Left lung (tissue), 10 donors: ENCODE results near the gene KRTAP4-9. TPM values are rescaled to one million over a fixed set of nuclear protein-coding genes. Genes with fewer than 3 reads are reported as not detected.
"Not testable (repeated sequence)": the region's sequence is repeated elsewhere in the genome, so short reads cannot be mapped to it uniquely, and the experiment has no call there.

ENCODE experiments used
- ATAC-seq: fragments of 200-7000 bp; cut with Tn5 transposase; one replicate; pipeline ENCODE4 v1.9.1; 2020; ENCODE audit warnings: moderate library complexity
- DNase-seq, 4 donors: peaks; one replicate each; pipeline ENCODE4 v3.0.0-alpha.2; 2013 to 2020
- H3K27ac ChIP-seq, 2 donors: fragments of 200-600 bp; sonication (generic) in 1 of 2; one replicate each; pipeline versions ENCODE4 v1.5.0 to v1.8.0; 2020 to 2021
- H3K27me3 ChIP-seq, 2 donors: fragments of 200-600 bp; sonication (generic) in 1 of 2; one replicate each; pipeline versions ENCODE4 v1.5.0 to v1.8.0; 2020 to 2021
- H3K36me3 ChIP-seq, 2 donors: fragments of 200-600 bp; sonication (generic) in 1 of 2; one replicate each; pipeline versions ENCODE4 v1.5.0 to v1.8.0; 2020 to 2021
- H3K4me1 ChIP-seq, 2 donors: fragments of 200-600 bp; one replicate each; pipeline ENCODE4 v1.8.0; 2021
- H3K4me3 ChIP-seq, 2 donors: fragments of 200-600 bp; sonication (generic) in 1 of 2; one replicate each; pipeline versions ENCODE4 v1.5.0 to v1.8.0; 2020 to 2021; ENCODE audit warnings: mild to moderate bottlenecking in 1 of 2
- H3K9me3 ChIP-seq, 2 donors: fragments of 200-600 bp; sonication (generic) in 1 of 2; one replicate each; pipeline versions ENCODE4 v1.5.0 to v1.8.0; 2020 to 2021
- CTCF ChIP-seq, 2 donors: fragments of 200-600 bp; sonication (generic) in 1 of 2; IDR thresholded peaks; one replicate each; pipeline versions ENCODE4 v1.5.0 to v1.8.0; 2021; ENCODE audit warnings: antibody characterized with exemption in 2 of 2
- intact Hi-C, 2 donors: fragments of 100-400 bp; cut with DNase I; formaldehyde crosslinking; loops; one replicate each; pipeline versions ENCODE4 v1.11.2 to v1.14.2; 2022
- polyA plus RNA-seq, 6 donors: library from polyadenylated mRNA; unstranded; fragments of 120-200 nt; gene quantifications; one replicate each; pipeline ENCODE4 v1.2.1, GENCODE V29; 2013; ENCODE audit not compliant: insufficient read length in 6 of 6
- total RNA-seq, 2 donors: library from RNA; stranded (reverse); fragmentation: NEBNext Ultra II Directional; extraction: Animal tissue kit (Norgen Biotek cat#: 25700); gene quantifications; one replicate each; pipeline ENCODE4 v1.2.1, GENCODE V29; 2021
- donor health status: DM: no; HTN: yes; CAD: no.
- donor health status: DM: no; HTN: no; CAD: no.

KRTAP4-9 gene
- total and polyA plus RNA-seq, 8 donors = not detected

- DNase-seq (no peak), ATAC-seq (no peak)
- intact Hi-C loops = no loop called here
- H3K4me1 ChIP-seq = no peaks in the 10 kb centered on the region
- H3K4me3 ChIP-seq = no peak within 1 kb of the TSS
- no peak within 1 kb of the TSS for H3K27ac ChIP-seq
- no peak for TF ChIP-seq CTCF (IDR thresholded peaks at IDR 0.05)
- peaks cover 0 to 23% of the 10 kb centered on the region in 2 donors for H3K9me3 ChIP-seq
- no peaks in the 10 kb centered on the region for H3K27me3 ChIP-seq
- no peaks in the 10 kb centered on the region for H3K36me3 ChIP-seq
Measured at GRCh38 chr17:41140360-41141131, 35.4 kb downstream of the KRTAP4-9 start, which contains the start of gene KRTAP4-6. Gene KRTAP4-6 (minus strand): TSS chr17:41140544. CDS start chr17:41140487, 57 bp downstream.

- intact Hi-C loops = no loop called here
- Histone ChIP-seq H3K27me3 (no peaks in the 10 kb centered on the region), H3K4me3 (no peak overlapping the region), H3K9me3 (peaks cover 0 to 23% of the 10 kb centered on the region in 2 donors), H3K4me1 (no peaks in the 10 kb centered on the region), H3K36me3 (no peaks in the 10 kb centered on the region), H3K27ac (no peak overlapping the region)
- ATAC-seq (no peak), DNase-seq (no peak)
- TF ChIP-seq CTCF (IDR thresholded peaks at IDR 0.05) = no peak
Measured at GRCh38 chr17:41141361-41141760, 36.2 kb downstream of the KRTAP4-9 start.

- Histone ChIP-seq H3K36me3 (no peaks in the 10 kb centered on the region), H3K4me1 (no peaks in the 10 kb centered on the region), H3K27me3 (peaks cover 0 to 5% of the 10 kb centered on the region in 2 donors), H3K4me3 (no peak overlapping the region), H3K9me3 (peaks cover 0 to 20% of the 10 kb centered on the region in 2 donors), H3K27ac (no peak overlapping the region)
- TF ChIP-seq CTCF (IDR thresholded peaks at IDR 0.05) = no peak
- DNase-seq (no peak), ATAC-seq (no peak)
- intact Hi-C loops = no loop called here
Measured at GRCh38 chr17:41144846-41145245, 39.7 kb downstream of the KRTAP4-9 start.

- Histone ChIP-seq H3K27ac (no peak overlapping the region), H3K4me3 (no peak overlapping the region), H3K4me1 (no peaks in the 10 kb centered on the region), H3K9me3 (peaks cover 0 to 17% of the 10 kb centered on the region in 2 donors), H3K36me3 (no peaks in the 10 kb centered on the region), H3K27me3 (peaks cover 0 to 5% of the 10 kb centered on the region in 2 donors)
- TF ChIP-seq CTCF (IDR thresholded peaks at IDR 0.05) = no peak
- DNase-seq = no peak
- intact Hi-C loops = no loop called here
- ATAC-seq = no peak
Measured at GRCh38 chr17:41145261-41145660, 40.1 kb downstream of the KRTAP4-9 start.

GRCh38 chr17:41147531-41148204 lies 42.5 kb downstream of the KRTAP4-9 start:
- Histone ChIP-seq H3K9me3 (peaks cover 0 to 13% of the 10 kb centered on the region in 2 donors), H3K27me3 (peaks cover 0 to 5% of the 10 kb centered on the region in 2 donors), H3K27ac (no peak overlapping the region), H3K36me3 (no peaks in the 10 kb centered on the region), H3K4me3 (no peak overlapping the region), H3K4me1 (no peaks in the 10 kb centered on the region)
- intact Hi-C loops = no loop called here
- DNase-seq = no peak
- no peak for TF ChIP-seq CTCF (IDR thresholded peaks at IDR 0.05)
- no peak for ATAC-seq

GRCh38 chr17:41148971-41149651 lies 43.9 kb downstream of the KRTAP4-9 start:
- H3K4me1 ChIP-seq, H3K27ac ChIP-seq, ATAC-seq, H3K4me3 ChIP-seq, H3K36me3 ChIP-seq, H3K9me3 ChIP-seq, H3K27me3 ChIP-seq, intact Hi-C loops, DNase-seq: not testable (repeated sequence)
